H1 (cell line): ENCODE results near the gene RGS16. TPM values are rescaled to one million over a fixed set of nuclear protein-coding genes. Genes with fewer than 3 reads are reported as not detected.
A peak's percentile ranks its signal among the peaks of the same experiment; 100 is the strongest.

ENCODE experiments used
- CTCF ChIA-PET: fragments of 300-600 bp; sonication (Branson Sonifier 250); formaldehyde crosslinking; loops from one replicate; lab custom pipeline; 2021; ENCODE audit not compliant: partially characterized antibody; lab: Charles Lee
- POLR2A ChIA-PET: fragments of 300-600 bp; sonication (Branson Sonifier 250); formaldehyde crosslinking; loops from one replicate; lab custom pipeline; 2021; ENCODE audit warnings: inconsistent platforms; ENCODE audit not compliant: partially characterized antibody; lab: Charles Lee
- DNase-seq, 2 experiments: peaks; one replicate each; pipeline versions ENCODE4 v3.0.0 to v3.0.0-alpha.2; 2010 to 2022; ENCODE audit warnings: low spot score in 2 of 2, low read depth in 1 of 2, mixed read lengths in 1 of 2
- FAIRE-seq: peaks from 2 replicates; lab custom pipeline; 2011; peaks lifted over from hg19 to GRCh38; lab: Jason Lieb, UNC
- H2AFZ ChIP-seq: 2 replicates; pipeline ENCODE4 v1.8.1; 2012; ENCODE audit warnings: low read length, inconsistent platforms
- H2AK5ac ChIP-seq: 2 replicates; pipeline ENCODE4 v1.6.1; 2013; ENCODE audit warnings: low read depth, low read length
- H2BK120ac ChIP-seq: replicated peaks from 2 replicates; pipeline ENCODE3; 2013; ENCODE audit warnings: low read depth, low read length, inconsistent platforms
- H2BK12ac ChIP-seq: 2 replicates; pipeline ENCODE4 v1.6.1; 2013; ENCODE audit warnings: low read depth, low read length
- H2BK15ac ChIP-seq: 2 replicates; pipeline ENCODE4 v1.6.1; 2013; ENCODE audit warnings: low read length
- H2BK20ac ChIP-seq: 2 replicates; pipeline ENCODE4 v1.6.1; 2013; ENCODE audit warnings: low read length
- H2BK5ac ChIP-seq: 2 replicates; pipeline ENCODE4 v1.6.1; 2013; ENCODE audit warnings: low read depth, low read length
- H3K14ac ChIP-seq: 2 replicates; pipeline ENCODE4 v1.6.1; 2013; ENCODE audit warnings: inconsistent platforms; ENCODE audit not compliant: insufficient read length
- H3K18ac ChIP-seq: 2 replicates; pipeline ENCODE4 v1.6.1; 2013; ENCODE audit warnings: low read length; ENCODE audit errors: extremely low read depth
- H3K23ac ChIP-seq: 2 replicates; pipeline ENCODE4 v1.6.1; 2013; ENCODE audit warnings: inconsistent platforms; ENCODE audit not compliant: insufficient read length
- H3K23me2 ChIP-seq: 2 replicates; pipeline ENCODE4 v1.6.1; 2013; ENCODE audit warnings: low read depth, low read length
- H3K27ac ChIP-seq: 2 replicates; pipeline ENCODE4 v1.6.1; 2011; ENCODE audit warnings: low read depth, low read length, inconsistent platforms
- H3K27me3 ChIP-seq, 4 experiments: replicated peaks in 1 of 4; 1 replicate in 1 of 4; 2 replicates in 3 of 4; pipeline versions ENCODE4 v1.6.1 to v1.8.1; 2011 to 2013; ENCODE audit warnings: low read length in 3 of 4, mild to moderate bottlenecking in 3 of 4, inconsistent platforms in 2 of 4, mixed read lengths in 2 of 4, moderate library complexity in 1 of 4; ENCODE audit not compliant: control insufficient read depth in 3 of 4, insufficient read depth in 3 of 4; ENCODE audit errors: extremely low read depth in 1 of 4
- H3K36me3 ChIP-seq, 4 experiments: 2 replicates each; pipeline versions ENCODE4 v1.6.1 to v1.8.1; 2011 to 2013; ENCODE audit warnings: mild to moderate bottlenecking in 4 of 4, low read length in 3 of 4, moderate library complexity in 2 of 4, control low read depth in 1 of 4, inconsistent platforms in 1 of 4; ENCODE audit not compliant: insufficient read depth in 4 of 4, control insufficient read depth in 2 of 4
- H3K4ac ChIP-seq: replicated peaks from 2 replicates; pipeline ENCODE3; 2013; ENCODE audit warnings: low read length, low read depth, mixed read lengths, inconsistent platforms; ENCODE audit not compliant: insufficient read length
- H3K4me1 ChIP-seq, 4 experiments: replicated peaks in 1 of 4; 1 replicate in 1 of 4; 2 replicates in 3 of 4; pipeline versions ENCODE4 v1.6.1 to v1.8.1; 2011 to 2013; ENCODE audit warnings: low read length in 3 of 4, inconsistent platforms in 2 of 4, mixed read lengths in 1 of 4; ENCODE audit not compliant: insufficient read depth in 4 of 4, control insufficient read depth in 3 of 4
- H3K4me2 ChIP-seq, 2 experiments: 2 replicates each; pipeline versions ENCODE4 v1.6.1 to v1.8.1; 2011 to 2013; ENCODE audit warnings: low read depth in 2 of 2, low read length in 2 of 2, control low read depth in 1 of 2, inconsistent platforms in 1 of 2, mild to moderate bottlenecking in 1 of 2; ENCODE audit not compliant: insufficient read depth in 1 of 2
- H3K4me3 ChIP-seq, 4 experiments: fragments of 200-600, 300-600 bp in 1 of 4; sonication (generic), shearing (Covaris generic), sonication (Bioruptor Twin) in 1 of 4; 2 replicates each; pipeline versions ENCODE4 v1.5.1 to v1.8.1; 2011 to 2016; ENCODE audit warnings: low read length in 4 of 4, low read depth in 3 of 4, control low read depth in 2 of 4, inconsistent platforms in 2 of 4, mild to moderate bottlenecking in 2 of 4, mixed read lengths in 1 of 4, moderate library complexity in 1 of 4; ENCODE audit not compliant: insufficient read depth in 2 of 4; ENCODE audit errors: extremely low read depth in 1 of 4
- H3K56ac ChIP-seq: replicated peaks from 2 replicates; pipeline ENCODE3; 2013; ENCODE audit warnings: low read depth, mild to moderate bottlenecking, mixed read lengths, low read length, inconsistent platforms; ENCODE audit not compliant: insufficient read length
- H3K79me1 ChIP-seq: 2 replicates; pipeline ENCODE4 v1.6.1; 2013; ENCODE audit warnings: low read depth, low read length, control low read depth
- H3K79me2 ChIP-seq, 2 experiments: 2 replicates each; pipeline versions ENCODE4 v1.6.1 to v1.8.1; 2012 to 2013; ENCODE audit warnings: low read length in 2 of 2, mild to moderate bottlenecking in 2 of 2, inconsistent platforms in 1 of 2; ENCODE audit not compliant: insufficient read depth in 2 of 2, control insufficient read depth in 1 of 2
- H3K9ac ChIP-seq, 4 experiments: replicated peaks in 1 of 4; 1 replicate in 1 of 4; 2 replicates in 3 of 4; pipeline versions ENCODE4 v1.6.1 to v1.8.1; 2011 to 2013; ENCODE audit warnings: low read depth in 3 of 4, low read length in 3 of 4, control low read depth in 2 of 4, mild to moderate bottlenecking in 2 of 4, moderate library complexity in 2 of 4, inconsistent platforms in 1 of 4; ENCODE audit errors: extremely low read depth in 1 of 4
- H3K9me3 ChIP-seq, 2 experiments: 2 replicates each; pipeline versions ENCODE4 v1.6.1 to v1.8.1; 2012 to 2013; ENCODE audit warnings: mild to moderate bottlenecking in 2 of 2, moderate library complexity in 2 of 2, control low read depth in 1 of 2, inconsistent platforms in 1 of 2, low read depth in 1 of 2, low read length in 1 of 2, mixed read lengths in 1 of 2; ENCODE audit not compliant: insufficient read depth in 2 of 2
- H4K20me1 ChIP-seq, 2 experiments: replicated peaks in 1 of 2; 2 replicates each; pipeline versions ENCODE3 to v1.8.1; 2011 to 2013; ENCODE audit warnings: inconsistent platforms in 2 of 2, low read length in 2 of 2, mild to moderate bottlenecking in 1 of 2; ENCODE audit not compliant: insufficient read depth in 2 of 2, control insufficient read depth in 1 of 2
- H4K5ac ChIP-seq: 2 replicates; pipeline ENCODE4 v1.6.1; 2013; ENCODE audit warnings: low read length, low read depth, mixed read lengths, inconsistent platforms; ENCODE audit not compliant: insufficient read length
- H4K8ac ChIP-seq: 2 replicates; pipeline ENCODE4 v1.8.0; 2013; ENCODE audit warnings: mild to moderate bottlenecking, moderate library complexity, low read length, inconsistent platforms; ENCODE audit not compliant: insufficient read depth; ENCODE audit errors: extremely low read depth
- H4K91ac ChIP-seq: replicated peaks from 2 replicates; pipeline ENCODE3; 2013; ENCODE audit warnings: low read length, mixed read lengths, inconsistent platforms; ENCODE audit not compliant: insufficient read length
- MAX ChIP-seq: IDR thresholded peaks from 2 replicates; pipeline ENCODE4 v1.6.1; 2012; ENCODE audit warnings: inconsistent platforms
- NANOG ChIP-seq: IDR thresholded peaks from 2 replicates; pipeline ENCODE4 v1.6.1; 2011; ENCODE audit warnings: low read length, low read depth, mild to moderate bottlenecking, inconsistent platforms; ENCODE audit not compliant: insufficient read depth, poor library complexity, severe bottlenecking
- SP2 ChIP-seq: IDR thresholded peaks from 2 replicates; pipeline ENCODE4 v1.6.1; 2012; ENCODE audit warnings: mild to moderate bottlenecking, low read length, inconsistent platforms
- TEAD4 ChIP-seq: IDR thresholded peaks from 2 replicates; pipeline ENCODE4 v1.6.1; 2012; ENCODE audit warnings: low read depth, low read length, inconsistent platforms, mixed read lengths
- WGBS, 2 experiments: shearing (Covaris generic) in 1 of 2; methylation state at CpG; one replicate each; pipeline versions ENCODE4 v1.1.6 to v1.1.7; 2013 to 2015; ENCODE audit warnings: low lambda C conversion rate in 2 of 2, mixed read lengths in 2 of 2, inconsistent platforms in 1 of 2, low coverage in 1 of 2, missing lambda C conversion rate in 1 of 2; ENCODE audit not compliant: insufficient replicate concordance in 2 of 2, insufficient coverage in 1 of 2, insufficient read length in 1 of 2; ENCODE audit errors: extremely low coverage in 1 of 2, missing lambda C conversion rate in 1 of 2; 5-methylcytosine and 5-hydroxymethylcytosine counted together
- polyA plus RNA-seq, 7 experiments: library from polyadenylated mRNA; depleted of rRNA in 3 of 7; stranded (reverse) in 5 of 7; unstranded in 2 of 7; fragments of >200 nt in 5 of 7; fragments of 200-250 nt in 2 of 7; gene quantifications; 1 replicate in 5 of 7; 2 replicates in 1 of 7; 4 replicates in 1 of 7; pipeline versions ENCODE4 v1.2.1 to v1.2.3, GENCODE V29; 2011 to 2013; ENCODE audit warnings: missing spikeins in 2 of 7, mixed read lengths in 2 of 7
- total RNA-seq: library from RNA; stranded (reverse); fragmentation: NEBNext Ultra II Directional; extraction: Animal tissue kit (Norgen Biotek cat#: 25700); gene quantifications from 2 replicates; pipeline ENCODE4 v1.2.1, GENCODE V29; 2021
- TF ChIP-seq, protein P1 (sequence below): IDR thresholded peaks from 2 replicates; pipeline ENCODE4 v1.6.1; 2011; ENCODE audit warnings: low read depth, mild to moderate bottlenecking, low read length; ENCODE audit not compliant: insufficient read depth

RGS16 gene
- total and polyA plus RNA-seq, 2 of the 8 experiments (the other 6 are each of a cell fraction or from before 2014, with no cell fraction given) = 5.7 to 9.8 TPM

- POLR2A ChIA-PET = interaction anchor here (0.7 to 15.8 kb wide), 6 partner anchors 8 to 31 kb away, joined by 3 to 107 read pairs (median 3); partner anchors contain the start of gene RGS16
- TF ChIP-seq NANOG (no peak), SP2 (no peak), TEAD4 (no peak), MAX (no peak)
- TF ChIP-seq, protein P1, sequence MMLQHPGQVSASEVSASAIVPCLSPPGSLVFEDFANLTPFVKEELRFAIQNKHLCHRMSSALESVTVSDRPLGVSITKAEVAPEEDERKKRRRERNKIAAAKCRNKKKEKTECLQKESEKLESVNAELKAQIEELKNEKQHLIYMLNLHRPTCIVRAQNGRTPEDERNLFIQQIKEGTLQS = no peak
These were observed 30.3 kb upstream of the RGS16 start for GRCh38 chr1:182634306-182635072.

More at GRCh38 chr1:182634306-182635072, 30.3 kb upstream of the RGS16 start:
- H3K23ac ChIP-seq = no peak overlapping the region
- H4K20me1 ChIP-seq = no peaks in the 10 kb centered on the region
- no peak overlapping the region for H2BK120ac ChIP-seq
- FAIRE-seq (no peak), DNase-seq (no peak)
- no peak overlapping the region for H3K27ac ChIP-seq
- no peak overlapping the region for H3K9ac ChIP-seq
- H3K23me2 ChIP-seq = no peaks in the 10 kb centered on the region; the same call in 1 of the 2 replicates
- no peaks in the 10 kb centered on the region for H3K79me1 ChIP-seq
- H3K4me3 ChIP-seq = no peak overlapping the region
- no peak overlapping the region for H2BK5ac ChIP-seq
- no peak overlapping the region for H3K4ac ChIP-seq
- H2BK12ac ChIP-seq = no peak overlapping the region
- H3K4me1 ChIP-seq = peaks cover 6 to 18% (median 10%) of the 10 kb centered on the region in 4 experiments; a peak in 6 of 7 replicates
- no peak overlapping the region for H2BK20ac ChIP-seq
- H4K8ac ChIP-seq = peak overlapping the region; percentile 22; the same call in 1 of the 2 replicates
- H3K18ac ChIP-seq = no peak overlapping the region; the same call in 1 of the 2 replicates
- no peak overlapping the region for H2AK5ac ChIP-seq
- H2BK15ac ChIP-seq = no peak overlapping the region
- H3K14ac ChIP-seq = no peak overlapping the region
- H3K9me3 ChIP-seq = no peaks in the 10 kb centered on the region
- H4K5ac ChIP-seq = no peak overlapping the region
- no peaks in the 10 kb centered on the region for H3K79me2 ChIP-seq
- peak overlapping the region; percentile 21; the same call in 1 of the 2 replicates for H2AFZ ChIP-seq
- H3K36me3 ChIP-seq = no peaks in the 10 kb centered on the region
- H3K27me3 ChIP-seq = no peaks in the 10 kb centered on the region
- H3K4me2 ChIP-seq = no peak overlapping the region
- CTCF ChIA-PET = interaction anchor here (0.6 to 1.9 kb wide), 5 partner anchors 33 to 149 kb away, joined by 3 to 11 read pairs (median 4); no protein-coding TSS in a partner anchor
- H3K56ac ChIP-seq = no peak overlapping the region
- H4K91ac ChIP-seq = no peak overlapping the region
- 90% methylated on average over 9 of the region's 9 CpGs; no CpG with 5 or more reads in 1 of the 2 experiments for WGBS, 2 experiments
